Esophagus squamous epithelium (tissue), 5 donors: ENCODE measurements around the gene TSSK2. TPM values are rescaled to one million over a fixed set of nuclear protein-coding genes. Genes with fewer than 3 reads are reported as not detected.

Source experiments
- DNase-seq: peaks from one replicate; lab custom pipeline; 2025; lab: John Stamatoyannopoulos, UW
- H3K27ac ChIP-seq, 4 donors: fragments of 200-600 bp; sonication (generic); one replicate each; pipeline ENCODE4 v1.5.1; 2016 to 2019; ENCODE audit warnings: mild to moderate bottlenecking in 1 of 4
- H3K27me3 ChIP-seq, 4 donors: fragments of 200-600 bp; sonication (generic); 1 replicate in 3 of 4; 2 replicates in 1 of 4; pipeline versions ENCODE4 v1.5.1 to v1.6.0; 2017 to 2021; ENCODE audit warnings: antibody characterized with exemption in 1 of 4
- H3K36me3 ChIP-seq, 3 donors: fragments of 200-600 bp; sonication (generic); one replicate each; pipeline ENCODE4 v1.5.1; 2016 to 2019
- H3K4me1 ChIP-seq, 3 donors: fragments of 200-600 bp; sonication (generic); one replicate each; pipeline ENCODE4 v1.5.1; 2017 to 2019
- H3K4me3 ChIP-seq, 4 donors: fragments of 200-600 bp; sonication (generic); 1 replicate in 3 of 4; 2 replicates in 1 of 4; pipeline ENCODE4 v1.5.1; 2016 to 2019; ENCODE audit warnings: mild to moderate bottlenecking in 2 of 4, moderate library complexity in 1 of 4
- H3K9me3 ChIP-seq, 3 donors: fragments of 200-600 bp; sonication (generic); one replicate each; pipeline ENCODE4 v1.5.1; 2016 to 2019
- POLR2A ChIP-seq, 4 donors: fragments of 450-650 bp; IDR thresholded peaks; one replicate each; pipeline ENCODE4 v1.6.1; 2017; ENCODE audit warnings: antibody characterized with exemption in 4 of 4, mild to moderate bottlenecking in 4 of 4, moderate library complexity in 3 of 4
- whole genome bisulfite sequencing, 2 donors: methylation state at CpG; one replicate each; pipeline ENCODE4 v1.1.5; 2018; 5-methylcytosine and 5-hydroxymethylcytosine counted together
- intact Hi-C: fragments of 100-400 bp; cut with DNase I; formaldehyde crosslinking; loops from one replicate; pipeline ENCODE4 v1.15.0; 2022
- total RNA-seq, 4 donors: library from RNA; depleted of rRNA; stranded (reverse); fragments of >200 nt; gene quantifications; one replicate each; pipeline ENCODE4 v1.1.0, GENCODE V29; 2016
- TF ChIP-seq, protein P1 (sequence below), 6 experiments: fragments of 450-650 bp in 4 of 6; fragments of 200-600 bp in 2 of 6; sonication (generic) in 2 of 6; IDR thresholded peaks; one replicate each; pipeline ENCODE4 v1.5.1; 2016 to 2019; ENCODE audit warnings: antibody characterized with exemption in 6 of 6, mild to moderate bottlenecking in 4 of 6, moderate library complexity in 4 of 6
- donor health status: DM: yes; HTN: yes; CAD: no.

TSSK2 gene
- total RNA-seq, 4 donors from 2014 or later, result 0.18 TPM; not detected in 3

DNA sequence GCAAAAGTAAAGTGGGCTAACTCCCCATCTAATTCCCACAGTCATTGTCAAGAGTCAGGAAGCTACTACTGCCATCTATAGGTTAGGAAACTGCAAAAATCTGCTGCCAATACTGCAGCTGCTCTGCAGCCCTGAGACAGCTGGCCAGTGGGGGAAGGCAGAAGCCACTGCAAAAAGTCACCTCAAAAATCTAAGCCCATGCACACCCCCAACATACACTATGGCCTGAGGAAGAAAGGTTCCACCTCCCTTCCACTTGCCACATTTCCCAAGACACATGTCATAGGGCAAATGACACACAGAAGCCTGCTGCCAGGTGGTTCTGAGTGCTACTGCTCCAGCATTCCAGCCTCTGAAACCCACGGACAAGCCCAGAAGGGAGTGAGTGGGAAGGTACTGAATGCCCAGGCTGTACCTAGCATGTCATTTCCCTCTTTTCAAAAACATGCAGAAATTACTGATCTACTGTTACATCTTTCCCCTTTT, 45.8 kb upstream of the TSSK2 start:
- intact Hi-C loops, result no loop called here

GRCh38 chr22:19086417-19086816, 44.7 kb upstream of the TSSK2 start:
- Histone ChIP-seq H3K9me3 (no peaks in the 10 kb centered on the region), H3K27me3 (no peaks in the 10 kb centered on the region), H3K4me1 (peaks cover 13 to 33% (median 16%) of the 10 kb centered on the region in 3 donors), H3K27ac (peak overlapping the region; percentile 25 to 61 (median 46)), H3K36me3 (peaks cover 0 to 71% (median 11%) of the 10 kb centered on the region in 3 donors), H3K4me3 (no peak overlapping the region)
- DNase-seq, result no peak
- intact Hi-C loops, result no loop called here
- 67 to 73% methylated on average over 2 to 6 of the region's 6 CpGs for WGBS, 2 donors
- TF ChIP-seq POLR2A (IDR thresholded peaks at IDR 0.05), result no peak
- TF ChIP-seq, protein P1, sequence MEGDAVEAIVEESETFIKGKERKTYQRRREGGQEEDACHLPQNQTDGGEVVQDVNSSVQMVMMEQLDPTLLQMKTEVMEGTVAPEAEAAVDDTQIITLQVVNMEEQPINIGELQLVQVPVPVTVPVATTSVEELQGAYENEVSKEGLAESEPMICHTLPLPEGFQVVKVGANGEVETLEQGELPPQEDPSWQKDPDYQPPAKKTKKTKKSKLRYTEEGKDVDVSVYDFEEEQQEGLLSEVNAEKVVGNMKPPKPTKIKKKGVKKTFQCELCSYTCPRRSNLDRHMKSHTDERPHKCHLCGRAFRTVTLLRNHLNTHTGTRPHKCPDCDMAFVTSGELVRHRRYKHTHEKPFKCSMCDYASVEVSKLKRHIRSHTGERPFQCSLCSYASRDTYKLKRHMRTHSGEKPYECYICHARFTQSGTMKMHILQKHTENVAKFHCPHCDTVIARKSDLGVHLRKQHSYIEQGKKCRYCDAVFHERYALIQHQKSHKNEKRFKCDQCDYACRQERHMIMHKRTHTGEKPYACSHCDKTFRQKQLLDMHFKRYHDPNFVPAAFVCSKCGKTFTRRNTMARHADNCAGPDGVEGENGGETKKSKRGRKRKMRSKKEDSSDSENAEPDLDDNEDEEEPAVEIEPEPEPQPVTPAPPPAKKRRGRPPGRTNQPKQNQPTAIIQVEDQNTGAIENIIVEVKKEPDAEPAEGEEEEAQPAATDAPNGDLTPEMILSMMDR (IDR thresholded peaks at IDR 0.05), result no peak

More for the DNA sequence above, 45.8 kb upstream of the TSSK2 start:
- H3K36me3 ChIP-seq, result peaks cover 2 to 82% (median 11%) of the 10 kb centered on the region in 3 donors
- DNase-seq, result no peak
- peaks cover 13 to 33% (median 16%) of the 10 kb centered on the region in 3 donors for H3K4me1 ChIP-seq
- 11 to 24% methylated on average over 1 of the region's 1 CpG for WGBS, 2 donors
- peak overlapping the region; percentile 6 to 51 (median 28) for H3K27ac ChIP-seq
- no peak for TF ChIP-seq POLR2A (IDR thresholded peaks at IDR 0.05)
- TF ChIP-seq, protein P1 (IDR thresholded peaks at IDR 0.05), result peak in 2 of 6 experiments; percentile 10 to 33
- H3K9me3 ChIP-seq, result no peaks in the 10 kb centered on the region
- H3K4me3 ChIP-seq, result no peak overlapping the region
- no peaks in the 10 kb centered on the region for H3K27me3 ChIP-seq

DNA sequence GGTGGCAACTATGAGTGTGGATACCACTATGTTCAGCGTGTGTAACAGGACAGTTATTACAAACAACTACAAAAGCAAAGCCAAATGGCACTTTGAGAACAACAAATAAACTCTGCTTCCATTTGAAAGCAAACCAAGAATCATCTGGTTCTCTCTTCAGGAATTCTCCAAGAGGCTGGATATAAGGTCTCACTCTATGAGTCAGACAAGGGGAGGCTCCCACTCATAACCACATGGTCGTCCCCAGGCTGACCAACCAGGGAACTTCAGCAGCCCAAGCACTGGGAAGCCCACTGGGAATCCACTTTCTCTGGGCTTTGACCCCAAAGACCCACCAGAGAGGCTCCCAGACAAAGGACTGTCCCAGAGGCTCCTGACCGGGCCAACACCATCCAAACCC, 44.2 kb upstream of the TSSK2 start:
- TF ChIP-seq POLR2A (IDR thresholded peaks at IDR 0.05), result no peak
- TF ChIP-seq, protein P1 (IDR thresholded peaks at IDR 0.05), result no peak
- DNase-seq, result no peak
- peak overlapping the region in 3 of 4 donors; percentile 25 to 61 (median 41) for H3K27ac ChIP-seq
- no peaks in the 10 kb centered on the region for H3K27me3 ChIP-seq
- H3K4me3 ChIP-seq, result no peak overlapping the region
- peaks cover 0 to 67% (median 11%) of the 10 kb centered on the region in 3 donors for H3K36me3 ChIP-seq
- intact Hi-C loops, result no loop called here
- H3K4me1 ChIP-seq, result peaks cover 13 to 33% (median 16%) of the 10 kb centered on the region in 3 donors
- WGBS, 2 donors, result 95 to 100% methylated on average over 2 to 3 of the region's 3 CpGs
- H3K9me3 ChIP-seq, result no peaks in the 10 kb centered on the region

GRCh38 chr22:19088866-19089595, 42.1 kb upstream of the TSSK2 start:
- TF ChIP-seq POLR2A (IDR thresholded peaks at IDR 0.05), result no peak
- TF ChIP-seq, protein P1 (IDR thresholded peaks at IDR 0.05), result no peak
- WGBS, 2 donors, result 84 to 92% methylated on average over 9 to 14 of the region's 14 CpGs
- intact Hi-C loops, result no loop called here

DNA sequence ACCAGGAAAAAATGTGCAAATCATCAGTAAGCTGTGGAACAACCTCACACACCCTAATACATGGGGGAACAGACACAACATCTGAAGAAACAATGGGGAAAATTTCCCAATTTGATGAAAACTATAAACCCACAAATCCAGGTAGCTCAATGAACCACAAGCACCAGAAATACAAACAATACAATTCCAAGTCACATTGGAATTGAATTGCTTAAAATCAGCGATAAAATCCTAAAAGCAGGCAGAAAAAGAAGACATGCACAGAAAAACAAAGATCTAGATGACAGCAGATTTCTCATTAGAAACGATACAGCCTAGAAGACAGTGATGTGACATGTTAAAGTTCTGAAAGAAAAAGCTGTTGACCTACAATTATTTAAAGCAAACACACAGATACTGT, 40.9 kb upstream of the TSSK2 start:
- TF ChIP-seq POLR2A (IDR thresholded peaks at IDR 0.05), result no peak
- TF ChIP-seq, protein P1 (IDR thresholded peaks at IDR 0.05), result no peak
- peaks cover 12 to 27% (median 14%) of the 10 kb centered on the region in 3 donors for H3K4me1 ChIP-seq
- H3K36me3 ChIP-seq, result peaks cover 0 to 57% (median 11%) of the 10 kb centered on the region in 3 donors
- H3K4me3 ChIP-seq, result no peak overlapping the region
- no peaks in the 10 kb centered on the region for H3K9me3 ChIP-seq
- intact Hi-C loops, result no loop called here
- no peaks in the 10 kb centered on the region for H3K27me3 ChIP-seq
- no peak for DNase-seq
- WGBS, 2 donors, result 77 to 81% methylated on average over 2 of the region's 2 CpGs
- no peak overlapping the region for H3K27ac ChIP-seq

More at GRCh38 chr22:19088866-19089595, 42.1 kb upstream of the TSSK2 start:
- no peak for DNase-seq
- H3K9me3 ChIP-seq, result no peaks in the 10 kb centered on the region
- no peak overlapping the region for H3K4me3 ChIP-seq
- no peaks in the 10 kb centered on the region for H3K27me3 ChIP-seq
- H3K27ac ChIP-seq, result peak overlapping the region in 1 of 4 donors; percentile 14
- H3K36me3 ChIP-seq, result peaks cover 0 to 58% (median 11%) of the 10 kb centered on the region in 3 donors
- peaks cover 13 to 33% (median 16%) of the 10 kb centered on the region in 3 donors for H3K4me1 ChIP-seq
